H1 (cell line): Measurements from ENCODE around the gene GLIS2. TPM values are rescaled to one million over a fixed set of nuclear protein-coding genes. Genes with fewer than 3 reads are reported as not detected.
A peak's percentile ranks its signal among the peaks of the same experiment; 100 is the strongest.

ENCODE experiments used
- CTCF ChIA-PET: fragments of 300-600 bp; sonication (Branson Sonifier 250); formaldehyde crosslinking; loops from one replicate; lab custom pipeline; 2021; ENCODE audit not compliant: partially characterized antibody; lab: Charles Lee
- POLR2A ChIA-PET: fragments of 300-600 bp; sonication (Branson Sonifier 250); formaldehyde crosslinking; loops from one replicate; lab custom pipeline; 2021; ENCODE audit warnings: inconsistent platforms; ENCODE audit not compliant: partially characterized antibody; lab: Charles Lee
- DNase-seq, 2 experiments: peaks; one replicate each; pipeline versions ENCODE4 v3.0.0 to v3.0.0-alpha.2; 2010 to 2022; ENCODE audit warnings: low spot score in 2 of 2, low read depth in 1 of 2, mixed read lengths in 1 of 2
- FAIRE-seq: peaks from 2 replicates; lab custom pipeline; 2011; peaks lifted over from hg19 to GRCh38; lab: Jason Lieb, UNC
- H2AFZ ChIP-seq: 2 replicates; pipeline ENCODE4 v1.8.1; 2012; ENCODE audit warnings: low read length, inconsistent platforms
- H2AK5ac ChIP-seq: 2 replicates; pipeline ENCODE4 v1.6.1; 2013; ENCODE audit warnings: low read depth, low read length
- H2BK120ac ChIP-seq: replicated peaks from 2 replicates; pipeline ENCODE3; 2013; ENCODE audit warnings: low read depth, low read length, inconsistent platforms
- H2BK12ac ChIP-seq: 2 replicates; pipeline ENCODE4 v1.6.1; 2013; ENCODE audit warnings: low read depth, low read length
- H2BK15ac ChIP-seq: 2 replicates; pipeline ENCODE4 v1.6.1; 2013; ENCODE audit warnings: low read length
- H2BK20ac ChIP-seq: 2 replicates; pipeline ENCODE4 v1.6.1; 2013; ENCODE audit warnings: low read length
- H2BK5ac ChIP-seq: 2 replicates; pipeline ENCODE4 v1.6.1; 2013; ENCODE audit warnings: low read depth, low read length
- H3K14ac ChIP-seq: 2 replicates; pipeline ENCODE4 v1.6.1; 2013; ENCODE audit warnings: inconsistent platforms; ENCODE audit not compliant: insufficient read length
- H3K18ac ChIP-seq: 2 replicates; pipeline ENCODE4 v1.6.1; 2013; ENCODE audit warnings: low read length; ENCODE audit errors: extremely low read depth
- H3K23ac ChIP-seq: 2 replicates; pipeline ENCODE4 v1.6.1; 2013; ENCODE audit warnings: inconsistent platforms; ENCODE audit not compliant: insufficient read length
- H3K23me2 ChIP-seq: 2 replicates; pipeline ENCODE4 v1.6.1; 2013; ENCODE audit warnings: low read depth, low read length
- H3K27ac ChIP-seq: 2 replicates; pipeline ENCODE4 v1.6.1; 2011; ENCODE audit warnings: low read depth, low read length, inconsistent platforms
- H3K27me3 ChIP-seq, 4 experiments: replicated peaks in 1 of 4; 1 replicate in 1 of 4; 2 replicates in 3 of 4; pipeline versions ENCODE4 v1.6.1 to v1.8.1; 2011 to 2013; ENCODE audit warnings: low read length in 3 of 4, mild to moderate bottlenecking in 3 of 4, inconsistent platforms in 2 of 4, mixed read lengths in 2 of 4, moderate library complexity in 1 of 4; ENCODE audit not compliant: control insufficient read depth in 3 of 4, insufficient read depth in 3 of 4; ENCODE audit errors: extremely low read depth in 1 of 4
- H3K36me3 ChIP-seq, 4 experiments: 2 replicates each; pipeline versions ENCODE4 v1.6.1 to v1.8.1; 2011 to 2013; ENCODE audit warnings: mild to moderate bottlenecking in 4 of 4, low read length in 3 of 4, moderate library complexity in 2 of 4, control low read depth in 1 of 4, inconsistent platforms in 1 of 4; ENCODE audit not compliant: insufficient read depth in 4 of 4, control insufficient read depth in 2 of 4
- H3K4ac ChIP-seq: replicated peaks from 2 replicates; pipeline ENCODE3; 2013; ENCODE audit warnings: low read length, low read depth, mixed read lengths, inconsistent platforms; ENCODE audit not compliant: insufficient read length
- H3K4me1 ChIP-seq, 4 experiments: replicated peaks in 1 of 4; 1 replicate in 1 of 4; 2 replicates in 3 of 4; pipeline versions ENCODE4 v1.6.1 to v1.8.1; 2011 to 2013; ENCODE audit warnings: low read length in 3 of 4, inconsistent platforms in 2 of 4, mixed read lengths in 1 of 4; ENCODE audit not compliant: insufficient read depth in 4 of 4, control insufficient read depth in 3 of 4
- H3K4me2 ChIP-seq, 2 experiments: 2 replicates each; pipeline versions ENCODE4 v1.6.1 to v1.8.1; 2011 to 2013; ENCODE audit warnings: low read depth in 2 of 2, low read length in 2 of 2, control low read depth in 1 of 2, inconsistent platforms in 1 of 2, mild to moderate bottlenecking in 1 of 2; ENCODE audit not compliant: insufficient read depth in 1 of 2
- H3K4me3 ChIP-seq, 4 experiments: fragments of 200-600, 300-600 bp in 1 of 4; sonication (generic), shearing (Covaris generic), sonication (Bioruptor Twin) in 1 of 4; 2 replicates each; pipeline versions ENCODE4 v1.5.1 to v1.8.1; 2011 to 2016; ENCODE audit warnings: low read length in 4 of 4, low read depth in 3 of 4, control low read depth in 2 of 4, inconsistent platforms in 2 of 4, mild to moderate bottlenecking in 2 of 4, mixed read lengths in 1 of 4, moderate library complexity in 1 of 4; ENCODE audit not compliant: insufficient read depth in 2 of 4; ENCODE audit errors: extremely low read depth in 1 of 4
- H3K56ac ChIP-seq: replicated peaks from 2 replicates; pipeline ENCODE3; 2013; ENCODE audit warnings: low read depth, mild to moderate bottlenecking, mixed read lengths, low read length, inconsistent platforms; ENCODE audit not compliant: insufficient read length
- H3K79me1 ChIP-seq: 2 replicates; pipeline ENCODE4 v1.6.1; 2013; ENCODE audit warnings: low read depth, low read length, control low read depth
- H3K79me2 ChIP-seq, 2 experiments: 2 replicates each; pipeline versions ENCODE4 v1.6.1 to v1.8.1; 2012 to 2013; ENCODE audit warnings: low read length in 2 of 2, mild to moderate bottlenecking in 2 of 2, inconsistent platforms in 1 of 2; ENCODE audit not compliant: insufficient read depth in 2 of 2, control insufficient read depth in 1 of 2
- H3K9ac ChIP-seq, 4 experiments: replicated peaks in 1 of 4; 1 replicate in 1 of 4; 2 replicates in 3 of 4; pipeline versions ENCODE4 v1.6.1 to v1.8.1; 2011 to 2013; ENCODE audit warnings: low read depth in 3 of 4, low read length in 3 of 4, control low read depth in 2 of 4, mild to moderate bottlenecking in 2 of 4, moderate library complexity in 2 of 4, inconsistent platforms in 1 of 4; ENCODE audit errors: extremely low read depth in 1 of 4
- H3K9me3 ChIP-seq, 2 experiments: 2 replicates each; pipeline versions ENCODE4 v1.6.1 to v1.8.1; 2012 to 2013; ENCODE audit warnings: mild to moderate bottlenecking in 2 of 2, moderate library complexity in 2 of 2, control low read depth in 1 of 2, inconsistent platforms in 1 of 2, low read depth in 1 of 2, low read length in 1 of 2, mixed read lengths in 1 of 2; ENCODE audit not compliant: insufficient read depth in 2 of 2
- H4K20me1 ChIP-seq, 2 experiments: replicated peaks in 1 of 2; 2 replicates each; pipeline versions ENCODE3 to v1.8.1; 2011 to 2013; ENCODE audit warnings: inconsistent platforms in 2 of 2, low read length in 2 of 2, mild to moderate bottlenecking in 1 of 2; ENCODE audit not compliant: insufficient read depth in 2 of 2, control insufficient read depth in 1 of 2
- H4K5ac ChIP-seq: 2 replicates; pipeline ENCODE4 v1.6.1; 2013; ENCODE audit warnings: low read length, low read depth, mixed read lengths, inconsistent platforms; ENCODE audit not compliant: insufficient read length
- H4K8ac ChIP-seq: 2 replicates; pipeline ENCODE4 v1.8.0; 2013; ENCODE audit warnings: mild to moderate bottlenecking, moderate library complexity, low read length, inconsistent platforms; ENCODE audit not compliant: insufficient read depth; ENCODE audit errors: extremely low read depth
- H4K91ac ChIP-seq: replicated peaks from 2 replicates; pipeline ENCODE3; 2013; ENCODE audit warnings: low read length, mixed read lengths, inconsistent platforms; ENCODE audit not compliant: insufficient read length
- EGR1 ChIP-seq: IDR thresholded peaks from 2 replicates; pipeline ENCODE4 v1.6.1; 2011; ENCODE audit warnings: low read depth, low read length, borderline replicate concordance
- WGBS, 2 experiments: shearing (Covaris generic) in 1 of 2; methylation state at CpG; one replicate each; pipeline versions ENCODE4 v1.1.6 to v1.1.7; 2013 to 2015; ENCODE audit warnings: low lambda C conversion rate in 2 of 2, mixed read lengths in 2 of 2, inconsistent platforms in 1 of 2, low coverage in 1 of 2, missing lambda C conversion rate in 1 of 2; ENCODE audit not compliant: insufficient replicate concordance in 2 of 2, insufficient coverage in 1 of 2, insufficient read length in 1 of 2; ENCODE audit errors: extremely low coverage in 1 of 2, missing lambda C conversion rate in 1 of 2; 5-methylcytosine and 5-hydroxymethylcytosine counted together
- polyA plus RNA-seq, 7 experiments: library from polyadenylated mRNA; depleted of rRNA in 3 of 7; stranded (reverse) in 5 of 7; unstranded in 2 of 7; fragments of >200 nt in 5 of 7; fragments of 200-250 nt in 2 of 7; gene quantifications; 1 replicate in 5 of 7; 2 replicates in 1 of 7; 4 replicates in 1 of 7; pipeline versions ENCODE4 v1.2.1 to v1.2.3, GENCODE V29; 2011 to 2013; ENCODE audit warnings: missing spikeins in 2 of 7, mixed read lengths in 2 of 7
- total RNA-seq: library from RNA; stranded (reverse); fragmentation: NEBNext Ultra II Directional; extraction: Animal tissue kit (Norgen Biotek cat#: 25700); gene quantifications from 2 replicates; pipeline ENCODE4 v1.2.1, GENCODE V29; 2021

GLIS2 gene
- total and polyA plus RNA-seq, 2 of the 8 experiments (the other 6 are each of a cell fraction or from before 2014, with no cell fraction given): 4.3 to 17.4 TPM

- H3K18ac ChIP-seq: peak overlapping the region; percentile 48; the same call in 1 of the 2 replicates
- H2BK120ac ChIP-seq: no peak overlapping the region
- H3K23me2 ChIP-seq: peaks cover 13% of the 10 kb centered on the region; the same call in 1 of the 2 replicates
- CTCF ChIA-PET: interaction anchor here (1.0 to 4.7 kb wide), 8 partner anchors 8 to 132 kb away, joined by 3 to 34 read pairs (median 7); no protein-coding TSS in a partner anchor
- H3K36me3 ChIP-seq: no peaks in the 10 kb centered on the region
- H3K27me3 ChIP-seq: no peaks in the 10 kb centered on the region
- peak overlapping the region; percentile 88; the same call in 1 of the 2 replicates for H2BK15ac ChIP-seq
- 96% methylated on average over 5 of the region's 5 CpGs; no CpG with 5 or more reads in 1 of the 2 experiments for WGBS, 2 experiments
- H2BK5ac ChIP-seq: peak overlapping the region; percentile 54
- POLR2A ChIA-PET: interaction anchor here (0.6 to 24.1 kb wide), 10 partner anchors 9 to 128 kb away, joined by 3 to 403 read pairs (median 6); no protein-coding TSS in a partner anchor
- no peak overlapping the region for H3K4ac ChIP-seq
- peaks cover 29 to 69% of the 10 kb centered on the region in 2 experiments; a peak in 3 of 4 replicates for H3K79me2 ChIP-seq
- no peak overlapping the region for H3K4me3 ChIP-seq
- 0 out of 2 replicates have a peak overlapping the region, but pooled peaks have one; percentile 87 for H2BK12ac ChIP-seq
- H3K4me1 ChIP-seq: peaks cover 3 to 11% (median 8%) of the 10 kb centered on the region in 4 experiments
- no peak overlapping the region for H3K14ac ChIP-seq
- H3K27ac ChIP-seq: no peak overlapping the region
- H3K56ac ChIP-seq: no peak overlapping the region
- H4K91ac ChIP-seq: no peak overlapping the region
- H3K9ac ChIP-seq: no peak overlapping the region
- no peak overlapping the region for H3K23ac ChIP-seq
- H3K4me2 ChIP-seq: peak overlapping the region; percentile 55 to 92; a peak in 3 of 4 replicates
- no peak overlapping the region for H2AFZ ChIP-seq
- FAIRE-seq (no peak), DNase-seq (no peak)
- no peak overlapping the region for H2AK5ac ChIP-seq
- H3K79me1 ChIP-seq: peaks cover 18% of the 10 kb centered on the region; the same call in 1 of the 2 replicates
- H2BK20ac ChIP-seq: no peak overlapping the region
- no peak overlapping the region; the same call in 1 of the 2 replicates for H4K8ac ChIP-seq
- H3K9me3 ChIP-seq: no peaks in the 10 kb centered on the region
- peaks cover 7 to 9% of the 10 kb centered on the region in 2 experiments for H4K20me1 ChIP-seq
- H4K5ac ChIP-seq: no peak overlapping the region
- TF ChIP-seq EGR1: no peak
These were observed 45.8 kb upstream of the GLIS2 start for GRCh38 chr16:4270091-4270490.
